ENCODE measurements around the gene ZMYND8.
A peak's percentile ranks its signal among the peaks of the same experiment; 100 is the strongest.

- TF ChIP-seq POLR2A (IDR thresholded peaks at IDR 0.05; ENCODE audit: low read depth, low read length) = no peak
- 0 out of 2 replicates have a peak, but pooled peaks have one; percentile 24 for TF ChIP-seq POLR2AphosphoS5 (IDR thresholded peaks at IDR 0.05; ENCODE audit: low read depth, low read length)
- no peak for TF ChIP-seq TAF1 (IDR thresholded peaks at IDR 0.05; ENCODE audit: low read depth, low read length)
- TF ChIP-seq SPI1 (IDR thresholded peaks at IDR 0.05; ENCODE audit: low read depth, low read length) = peak; percentile 21; the same call in 1 of the 2 replicates
- TF ChIP-seq POU2F2 (IDR thresholded peaks at IDR 0.05; ENCODE audit: low read depth, low read length) = 0 out of 2 replicates have a peak, but pooled peaks have one; percentile 15
These were observed 7.9 kb downstream of the ZMYND8 start for GRCh38 chr20:47348539-47349142.
